Keratinocyte (primary cell): Measurements from ENCODE around the gene DENND1A. TPM values are rescaled to one million over a fixed set of nuclear protein-coding genes. Genes with fewer than 3 reads are reported as not detected.

ENCODE experiments used
- DNase-seq: peaks from one replicate; pipeline ENCODE4 v3.0.0-alpha.2; 2011; ENCODE audit warnings: low read depth, missing footprints, low spot score
- FAIRE-seq: peaks from 2 replicates; lab custom pipeline; 2011; peaks lifted over from hg19 to GRCh38; lab: Jason Lieb, UNC
- H2AFZ ChIP-seq: 2 replicates; pipeline ENCODE4 v1.6.0; 2012; ENCODE audit warnings: low read length, control low read depth, inconsistent platforms; ENCODE audit not compliant: control insufficient read depth
- H3K27ac ChIP-seq: 2 replicates; pipeline ENCODE4 v1.5.1; 2011; ENCODE audit warnings: low read length; ENCODE audit not compliant: control insufficient read depth, insufficient read depth
- H3K27me3 ChIP-seq: 3 replicates; pipeline ENCODE4 v1.6.0; 2011; ENCODE audit warnings: low read length; ENCODE audit not compliant: control insufficient read depth, insufficient read depth; ENCODE audit errors: extremely low read depth
- H3K36me3 ChIP-seq, 2 experiments: 2 replicates in 1 of 2; 3 replicates in 1 of 2; pipeline ENCODE4 v1.5.1; 2011; ENCODE audit warnings: low read length in 2 of 2, mild to moderate bottlenecking in 1 of 2; ENCODE audit not compliant: control insufficient read depth in 2 of 2, insufficient read depth in 2 of 2; ENCODE audit errors: extremely low read depth in 1 of 2
- H3K4me1 ChIP-seq: 3 replicates; pipeline ENCODE4 v1.5.1; 2011; ENCODE audit warnings: low read length; ENCODE audit not compliant: control insufficient read depth, insufficient read depth; ENCODE audit errors: extremely low read depth
- H3K4me2 ChIP-seq: 3 replicates; pipeline ENCODE4 v1.6.0; 2011; ENCODE audit warnings: low read depth, low read length; ENCODE audit not compliant: control insufficient read depth, insufficient read depth; ENCODE audit errors: extremely low read depth
- H3K4me3 ChIP-seq, 3 experiments: fragments of 200-600 bp in 1 of 3; sonication (generic) in 1 of 3; 2 replicates in 2 of 3; 3 replicates in 1 of 3; pipeline ENCODE4 v1.5.1; 2011 to 2016; ENCODE audit warnings: low read length in 3 of 3, mild to moderate bottlenecking in 3 of 3, control low read depth in 2 of 3, inconsistent platforms in 1 of 3, low read depth in 1 of 3, mixed read lengths in 1 of 3, mixed run types in 1 of 3, moderate library complexity in 1 of 3; ENCODE audit not compliant: control insufficient read depth in 2 of 3, insufficient read depth in 2 of 3; ENCODE audit errors: extremely low read depth in 1 of 3
- H3K79me2 ChIP-seq: 2 replicates; pipeline ENCODE4 v1.6.0; 2012; ENCODE audit warnings: low read length; ENCODE audit not compliant: control insufficient read depth, insufficient read depth
- H3K9ac ChIP-seq: 3 replicates; pipeline ENCODE4 v1.6.0; 2011; ENCODE audit warnings: low read length; ENCODE audit not compliant: control insufficient read depth, insufficient read depth; ENCODE audit errors: extremely low read depth
- H3K9me1 ChIP-seq: 3 replicates; pipeline ENCODE4 v1.6.0; 2011; ENCODE audit warnings: low read length; ENCODE audit not compliant: control insufficient read depth, insufficient read depth; ENCODE audit errors: extremely low read depth
- H3K9me3 ChIP-seq: 2 replicates; pipeline ENCODE4 v1.5.1; 2012; ENCODE audit warnings: low read depth, low read length; ENCODE audit not compliant: control insufficient read depth
- H4K20me1 ChIP-seq: 3 replicates; pipeline ENCODE4 v1.6.0; 2011; ENCODE audit warnings: low read length; ENCODE audit not compliant: control insufficient read depth, insufficient read depth; ENCODE audit errors: extremely low read depth
- CTCF ChIP-seq, 3 experiments: IDR thresholded peaks in 1 of 3; conservative IDR thresholded peaks in 1 of 3; optimal IDR thresholded peaks in 1 of 3; 2 replicates in 2 of 3; 3 replicates in 1 of 3; pipeline versions ENCODE3 to v1.5.1; 2011; ENCODE audit warnings: low read length in 3 of 3, mild to moderate bottlenecking in 3 of 3, moderate library complexity in 2 of 3, control low read depth in 1 of 3, inconsistent platforms in 1 of 3; ENCODE audit not compliant: insufficient read depth in 2 of 3; ENCODE audit errors: extremely low read depth in 1 of 3
- EZH2 ChIP-seq: IDR thresholded peaks from one replicate; pipeline ENCODE4 v1.6.1; 2012; ENCODE audit warnings: inconsistent platforms, mild to moderate bottlenecking, low read length, moderate library complexity
- dilution Hi-C: fragments of 300-500 bp; cut with MboI; formaldehyde crosslinking; loops from one replicate; pipeline ENCODE4 v1.7.0; 2020; ENCODE audit warnings: low sequenced_read_pairs; ENCODE audit not compliant: extremely low pct_ligation_motif_present
- polyA plus RNA-seq, 5 experiments: library from polyadenylated mRNA; depleted of rRNA in 3 of 5; stranded (reverse) in 3 of 5; stranded (forward) in 1 of 5; unstranded in 1 of 5; fragments of >200 nt; gene quantifications; 1 replicate in 1 of 5; 2 replicates in 3 of 5; 3 replicates in 1 of 5; pipeline versions ENCODE4 v1.2.1 to v1.2.3, GENCODE V29; 2011 to 2012; ENCODE audit warnings: missing spikeins in 2 of 5, low read depth in 1 of 5, low replicate concordance in 1 of 5

The DENND1A gene
- polyA plus RNA-seq, 1 donor (not counting 4 experiments of a cell fraction or from before 2014, with no cell fraction given) = 13.0 TPM

- Histone ChIP-seq H4K20me1 (no peaks in the 10 kb centered on the region), H3K4me1 (no peaks in the 10 kb centered on the region), H3K4me2 (no peak overlapping the region), H2AFZ (no peak overlapping the region), H3K36me3 (peaks cover 0 to 1% of the 10 kb centered on the region in 2 experiments), H3K4me3 (no peak overlapping the region), H3K9me3 (no peaks in the 10 kb centered on the region), H3K27me3 (no peaks in the 10 kb centered on the region), H3K79me2 (no peaks in the 10 kb centered on the region), H3K27ac (no peak overlapping the region), H3K9ac (no peak overlapping the region), H3K9me1 (no peaks in the 10 kb centered on the region)
- TF ChIP-seq CTCF (optimal IDR thresholded peaks at IDR 0.05 in 1 of 3, IDR thresholded peaks at IDR 0.05 in 1 of 3, conservative IDR thresholded peaks at IDR 0.05 in 1 of 3; ENCODE audit: extremely low read depth in 1 of 3, insufficient read depth in 2 of 3, low read length in 3 of 3) (no peak), EZH2 (no peak)
- FAIRE-seq (no peak), DNase-seq (no peak)
- dilution Hi-C loops = no loop called here
These were observed 309.7 kb downstream of the DENND1A start for GRCh38 chr9:123620239-123620638.

GRCh38 chr9:123617952-123618678 is 311.8 kb downstream of the DENND1A start:
- Histone ChIP-seq H3K27ac (no peak overlapping the region), H4K20me1 (no peaks in the 10 kb centered on the region), H3K9ac (no peak overlapping the region), H3K36me3 (peaks cover 0 to 1% of the 10 kb centered on the region in 2 experiments), H3K79me2 (no peaks in the 10 kb centered on the region), H3K4me3 (no peak overlapping the region), H3K9me1 (no peaks in the 10 kb centered on the region), H3K4me2 (no peak overlapping the region), H3K27me3 (no peaks in the 10 kb centered on the region), H3K9me3 (no peaks in the 10 kb centered on the region), H2AFZ (no peak overlapping the region), H3K4me1 (no peaks in the 10 kb centered on the region)
- FAIRE-seq (no peak), DNase-seq (no peak)
- TF ChIP-seq CTCF (optimal IDR thresholded peaks at IDR 0.05 in 1 of 3, IDR thresholded peaks at IDR 0.05 in 1 of 3, conservative IDR thresholded peaks at IDR 0.05 in 1 of 3; ENCODE audit: extremely low read depth in 1 of 3, insufficient read depth in 2 of 3, low read length in 3 of 3) = no peak
- TF ChIP-seq EZH2 = no peak
- dilution Hi-C loops = no loop called here
